ENCODE data around the gene DCN. TPM values are rescaled to one million over a fixed set of nuclear protein-coding genes. Genes with fewer than 3 reads are reported as not detected.

DCN gene
- total RNA-seq, 4 donors from 2014 or later: 371 to 2,364 (median 992) TPM

- Histone ChIP-seq H3K36me3 (no peaks in the 10 kb centered on the region), H3K27ac (no peak overlapping the region), H3K4me3 (replicated peaks in 1 of 3) (no peak overlapping the region), H3K27me3 (no peaks in the 10 kb centered on the region), H3K4me1 (no peaks in the 10 kb centered on the region), H3K9me3 (no peaks in the 10 kb centered on the region)
- no peak for TF ChIP-seq POLR2A (IDR thresholded peaks at IDR 0.05)
- TF ChIP-seq CTCF (IDR thresholded peaks at IDR 0.05): no peak
- DNase-seq: no peak
- WGBS, 2 donors: 75 to 77% methylated on average over 6 of the region's 6 CpGs
- intact Hi-C loops (cut with DNase I): no loop called here
Observed at GRCh38 chr12:91091916-91092715, 90.5 kb downstream of the DCN start.

Small RNA genes within 50 kb of the gene (small RNA-seq; reads per million reads assigned to genes)
- not detected for gene AC007115.1

Other genes with a start within 250 kb of the DCN start
- gene CCER1, start 227.6 kb downstream of the DCN start, total RNA-seq: under 1 TPM in 1 of 4 donors, not detected in 3; 0.27 TPM
- not detected for gene EPYC, start 177.8 kb downstream of the DCN start, total RNA-seq
- not detected for gene KERA, start 124.8 kb downstream of the DCN start, total RNA-seq
- 100 to 1,000 TPM in 2 of 4 donors, 10 to 100 TPM in 2; 36.7 to 840 (median 127) TPM for gene LUM, start 71.3 kb downstream of the DCN start, total RNA-seq